SK-N-MC (cell line): ENCODE results near the gene FOXP1.

Experiments used
- DNase-seq: peaks from one replicate; pipeline ENCODE4 v3.0.0-alpha.2; 2011; ENCODE audit warnings: low read depth, low spot score
- H3K27ac ChIP-seq: fragments of 200-600 bp; sonication (generic); 2 replicates; pipeline ENCODE4 v1.5.1; 2016; ENCODE audit warnings: mixed run types
- H3K36me3 ChIP-seq: fragments of 200-600 bp; sonication (generic); 2 replicates; pipeline ENCODE4 v1.6.1; 2017; ENCODE audit warnings: antibody characterized with exemption, low read length, mixed read lengths; ENCODE audit not compliant: insufficient read depth
- H3K4me3 ChIP-seq: fragments of 200-600 bp; sonication (generic); 2 replicates; pipeline ENCODE4 v1.5.1; 2016
- H3K9ac ChIP-seq: fragments of 200-600 bp; sonication (generic); 2 replicates; pipeline ENCODE4 v1.8.0; 2017; ENCODE audit warnings: mixed run types, mixed read lengths; ENCODE audit not compliant: insufficient read length
- H3K9me3 ChIP-seq: fragments of 200-600 bp; sonication (generic); 2 replicates; pipeline ENCODE4 v1.6.1; 2017; ENCODE audit warnings: low read depth, mild to moderate bottlenecking, antibody characterized with exemption, low read length, moderate library complexity, mixed read lengths
- EZH2 ChIP-seq: fragments of 200-600 bp; sonication (generic); IDR thresholded peaks from one replicate; pipeline ENCODE4 v1.6.1; 2017; ENCODE audit warnings: antibody characterized with exemption
- FOXP2 ChIP-seq: optimal IDR thresholded peaks from 2 replicates; pipeline ENCODE3; 2011; ENCODE audit warnings: mild to moderate bottlenecking, moderate library complexity; ENCODE audit not compliant: insufficient read depth; ENCODE audit errors: extremely low read length, control extremely low read depth
- POLR2AphosphoS5 ChIP-seq: IDR thresholded peaks from 2 replicates; pipeline ENCODE4 v1.6.1; 2012; ENCODE audit warnings: mild to moderate bottlenecking, low read depth, low read length, borderline replicate concordance

FOXP1 gene

DNA sequence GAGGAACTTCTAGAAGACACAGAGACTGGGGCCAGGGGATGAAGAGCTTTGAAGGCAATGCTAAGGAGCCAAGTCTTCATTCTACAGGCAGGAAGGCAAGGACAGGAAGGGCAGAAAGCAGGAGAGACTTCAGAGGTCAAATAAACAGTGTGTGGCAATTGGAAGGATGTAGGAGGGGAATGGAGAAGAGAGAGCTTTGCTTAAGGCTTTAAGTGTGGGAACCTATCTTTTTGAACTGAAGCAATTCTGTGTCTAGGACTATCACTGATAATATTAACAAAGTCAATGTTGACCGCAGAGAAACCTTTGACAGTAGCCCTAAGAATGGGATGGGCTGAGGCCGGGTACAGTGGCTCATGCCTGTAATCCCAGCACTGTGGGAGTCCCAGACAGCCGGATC, 325.0 kb downstream of the FOXP1 start:
- TF ChIP-seq EZH2 (no peak), POLR2AphosphoS5 (no peak), FOXP2 (no peak)
- Histone ChIP-seq H3K9ac (no peak overlapping the region), H3K36me3 (no peaks in the 10 kb centered on the region), H3K9me3 (no peaks in the 10 kb centered on the region), H3K27ac (no peak overlapping the region), H3K4me3 (no peak overlapping the region)
- no peak for DNase-seq

DNA sequence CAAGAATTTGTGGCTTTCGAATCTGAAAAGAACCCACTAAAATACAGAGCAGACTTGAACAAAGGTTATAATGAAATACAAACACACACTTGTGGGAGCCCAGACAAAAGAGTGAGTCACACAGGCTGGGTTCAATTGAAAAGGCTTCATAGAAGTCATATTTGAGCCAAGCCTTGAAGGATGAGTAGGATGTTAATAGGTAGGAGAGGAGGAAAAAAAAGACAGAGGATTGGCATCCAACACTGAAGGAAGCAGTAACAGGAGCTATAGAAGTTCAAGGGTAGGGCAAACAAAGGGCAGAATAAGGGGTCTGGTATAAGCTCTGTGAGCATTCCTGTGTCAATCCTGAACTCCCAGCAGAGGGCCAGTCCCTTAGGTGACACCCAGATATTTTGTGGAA, 325.4 kb downstream of the FOXP1 start:
- Histone ChIP-seq H3K36me3 (no peaks in the 10 kb centered on the region), H3K9ac (no peak overlapping the region), H3K9me3 (no peaks in the 10 kb centered on the region), H3K27ac (no peak overlapping the region), H3K4me3 (no peak overlapping the region)
- no peak for DNase-seq
- TF ChIP-seq FOXP2 (no peak), EZH2 (no peak), POLR2AphosphoS5 (no peak)

DNA sequence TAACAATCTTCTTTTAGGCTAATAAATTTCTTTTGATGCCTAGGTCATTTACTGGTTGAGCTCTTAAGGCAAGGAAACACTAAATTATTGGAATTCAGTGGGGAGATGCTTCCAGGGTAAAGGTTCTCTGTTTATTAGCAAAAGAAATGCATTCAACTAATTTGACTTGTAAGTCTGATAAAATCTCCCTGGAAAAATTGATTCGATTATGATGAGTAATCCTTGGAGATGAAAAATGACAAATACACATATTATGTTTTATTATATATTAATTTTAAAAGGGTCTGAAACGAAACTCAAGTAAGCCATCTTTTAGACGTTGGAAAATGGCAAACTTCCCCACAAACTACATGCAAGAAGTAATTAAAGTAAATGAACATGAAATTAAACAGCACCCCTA, 328.0 kb downstream of the FOXP1 start:
- TF ChIP-seq EZH2 (no peak), FOXP2 (no peak), POLR2AphosphoS5 (no peak)
- no peak overlapping the region for H3K27ac ChIP-seq

DNA sequence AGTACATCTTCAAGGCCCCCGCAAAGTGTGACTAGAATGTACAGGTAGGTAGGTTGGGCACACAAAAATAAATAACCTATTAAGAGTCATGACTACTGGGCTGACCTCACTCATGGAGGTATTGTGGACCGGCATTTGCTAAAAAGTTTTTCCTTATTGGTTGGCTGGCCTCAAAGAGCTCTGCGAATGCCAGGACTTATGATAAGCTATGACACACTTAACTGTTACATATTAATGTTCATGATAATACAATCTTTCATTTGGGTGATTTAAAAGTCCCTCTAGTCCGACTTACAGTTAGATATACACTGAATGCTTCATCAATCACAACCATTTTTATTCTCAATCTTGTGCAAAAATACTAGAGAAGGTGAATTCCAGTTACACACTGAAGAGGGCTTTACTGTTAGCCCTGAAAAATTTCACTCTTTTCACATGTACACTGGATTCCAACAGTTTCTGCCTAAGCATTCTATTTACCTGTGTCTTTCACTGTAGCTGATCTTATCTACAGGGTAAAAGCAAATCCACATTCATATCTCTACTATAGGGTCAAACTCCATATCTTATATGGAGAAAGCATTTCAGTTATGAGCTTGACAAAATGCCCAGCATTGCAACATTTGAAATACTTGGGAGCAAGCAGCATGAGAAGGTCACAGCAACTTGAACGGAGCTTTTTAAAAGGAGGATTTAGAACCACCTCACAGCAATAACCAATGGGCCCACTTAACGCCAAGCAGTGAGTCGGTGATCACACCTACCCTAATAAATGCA, 329.1 kb downstream of the FOXP1 start:
- no peak overlapping the region for H3K9ac ChIP-seq
- H3K36me3 ChIP-seq: no peaks in the 10 kb centered on the region
- no peak overlapping the region for H3K27ac ChIP-seq
- H3K9me3 ChIP-seq: no peaks in the 10 kb centered on the region
- no peak overlapping the region for H3K4me3 ChIP-seq
- no peak for DNase-seq
- TF ChIP-seq FOXP2: no peak
- no peak for TF ChIP-seq EZH2
- no peak for TF ChIP-seq POLR2AphosphoS5

More for the DNA sequence above, 328.0 kb downstream of the FOXP1 start:
- DNase-seq: no peak
- H3K4me3 ChIP-seq: no peak overlapping the region
- no peaks in the 10 kb centered on the region for H3K36me3 ChIP-seq
- no peaks in the 10 kb centered on the region for H3K9me3 ChIP-seq
- H3K9ac ChIP-seq: no peak overlapping the region

DNA sequence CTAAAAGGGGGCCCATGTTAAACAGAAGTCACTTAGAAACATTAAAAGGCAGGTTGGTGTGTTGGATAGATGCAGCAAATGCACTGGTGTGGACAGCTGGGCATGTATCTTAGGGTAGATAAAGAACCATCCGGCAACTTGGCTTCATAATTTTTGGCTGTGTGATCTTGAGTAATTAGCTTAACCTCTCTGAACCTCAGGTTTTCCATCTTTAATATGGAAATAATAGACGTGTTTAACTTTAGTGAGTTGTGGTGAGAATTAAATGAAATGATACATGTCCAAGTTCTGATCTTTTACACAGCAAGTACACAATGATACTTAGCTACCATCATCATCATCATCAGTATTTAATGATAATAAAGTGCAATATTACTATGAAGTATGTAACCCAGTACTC, 330.4 kb downstream of the FOXP1 start:
- DNase-seq: no peak
- no peak overlapping the region for H3K27ac ChIP-seq
- H3K4me3 ChIP-seq: no peak overlapping the region
- no peaks in the 10 kb centered on the region for H3K36me3 ChIP-seq
- H3K9me3 ChIP-seq: no peaks in the 10 kb centered on the region
- no peak for TF ChIP-seq POLR2AphosphoS5
- no peak for TF ChIP-seq EZH2
- no peak for TF ChIP-seq FOXP2
- no peak overlapping the region for H3K9ac ChIP-seq

DNA sequence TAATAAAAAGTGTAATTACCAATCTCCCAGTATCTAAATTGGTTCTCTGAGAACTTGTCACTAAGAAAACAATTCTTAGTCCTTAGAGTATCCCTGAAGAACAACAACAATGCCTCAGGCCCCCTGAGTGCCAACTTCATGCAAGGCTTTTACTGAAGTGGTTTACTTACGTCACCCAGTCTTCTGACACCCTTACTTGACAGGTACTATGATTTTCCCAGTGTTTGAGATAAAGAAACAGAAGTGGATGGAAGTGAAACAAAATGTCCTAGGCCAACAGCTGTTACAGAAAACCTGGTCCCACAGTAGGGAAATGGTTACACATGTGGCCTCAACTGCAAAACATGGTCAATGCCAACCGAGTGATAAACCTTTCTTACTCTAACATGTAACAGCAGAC, 331.1 kb downstream of the FOXP1 start:
- no peak for DNase-seq
- H3K4me3 ChIP-seq: no peak overlapping the region
- no peak overlapping the region for H3K27ac ChIP-seq
- TF ChIP-seq POLR2AphosphoS5: no peak
- no peak overlapping the region for H3K9ac ChIP-seq
- no peaks in the 10 kb centered on the region for H3K9me3 ChIP-seq
- no peaks in the 10 kb centered on the region for H3K36me3 ChIP-seq

DNA sequence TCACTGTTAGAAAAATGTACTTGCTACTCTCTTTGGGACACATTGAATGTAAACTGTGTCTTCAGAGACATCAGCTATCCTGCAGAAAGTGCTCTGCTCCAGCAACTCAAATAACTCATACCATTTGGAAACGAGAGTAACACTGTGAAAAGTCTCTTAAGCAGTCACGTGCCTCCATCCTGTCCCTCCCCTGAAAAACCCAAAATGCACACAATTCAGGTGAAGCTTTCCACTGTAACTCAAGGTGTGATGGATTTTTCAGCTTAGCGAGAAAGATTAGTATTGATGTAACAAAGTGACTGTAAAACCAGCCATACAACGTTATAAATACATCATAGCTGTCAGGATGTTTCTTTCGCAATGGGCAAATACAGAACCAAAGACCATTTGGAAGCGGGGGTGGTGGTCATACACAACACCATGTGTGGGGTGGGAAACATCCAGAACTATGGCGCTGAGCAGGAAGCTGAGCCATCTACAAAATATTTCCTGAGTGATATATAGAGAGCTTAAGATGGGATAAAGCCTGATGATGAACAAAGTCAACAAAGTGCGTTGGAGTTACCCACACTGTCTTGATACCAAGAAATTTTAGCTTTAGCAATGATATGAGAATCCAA, 332.3 kb downstream of the FOXP1 start:
- no peak overlapping the region for H3K9ac ChIP-seq
- H3K36me3 ChIP-seq: no peaks in the 10 kb centered on the region
- no peak overlapping the region for H3K27ac ChIP-seq
- TF ChIP-seq FOXP2: no peak
- TF ChIP-seq EZH2: no peak
- no peak for TF ChIP-seq POLR2AphosphoS5
- DNase-seq: no peak
- H3K9me3 ChIP-seq: no peaks in the 10 kb centered on the region
- no peak overlapping the region for H3K4me3 ChIP-seq

DNA sequence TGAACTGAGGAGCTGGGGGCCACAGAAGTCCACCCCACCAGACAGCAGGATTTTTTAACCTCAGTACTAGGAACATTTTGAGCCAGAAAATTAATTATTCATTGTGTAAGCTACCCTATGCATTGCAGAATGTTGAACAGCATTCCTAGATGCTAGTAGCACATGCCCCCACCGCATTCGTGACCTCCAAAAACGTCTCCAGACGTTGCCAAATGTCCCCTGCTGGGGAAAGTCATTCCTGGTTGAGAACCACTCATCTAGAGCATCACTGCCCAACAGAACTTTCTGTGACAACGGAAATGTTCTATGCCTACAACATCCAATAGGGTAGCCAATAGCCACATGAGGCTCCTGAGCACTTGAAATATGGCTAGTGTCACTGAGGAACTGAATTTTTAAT, 333.5 kb downstream of the FOXP1 start:
- TF ChIP-seq FOXP2: no peak
- TF ChIP-seq POLR2AphosphoS5: no peak
- H3K9me3 ChIP-seq: no peaks in the 10 kb centered on the region
- H3K9ac ChIP-seq: no peak overlapping the region
- H3K4me3 ChIP-seq: no peak overlapping the region
- DNase-seq: no peak
- no peaks in the 10 kb centered on the region for H3K36me3 ChIP-seq
- H3K27ac ChIP-seq: no peak overlapping the region

DNA sequence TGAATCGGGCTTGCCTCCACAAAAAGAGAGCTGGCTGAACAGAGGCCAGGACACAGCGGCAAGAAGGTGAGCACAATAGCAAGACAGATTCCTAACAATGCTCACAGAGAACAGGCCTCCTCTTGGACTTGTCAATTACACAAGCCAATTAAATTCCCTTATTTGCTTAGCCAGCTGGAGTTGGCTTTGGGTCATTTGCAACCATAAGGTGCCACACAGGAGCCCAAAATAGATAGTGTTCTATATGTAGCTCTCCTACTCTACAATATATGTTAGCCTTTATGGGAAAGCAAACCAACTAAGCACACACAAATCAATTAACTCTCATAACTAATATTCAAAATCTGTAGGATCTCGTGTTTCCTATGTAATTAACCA, 335.6 kb downstream of the FOXP1 start:
- Histone ChIP-seq H3K27ac (no peak overlapping the region), H3K9ac (no peak overlapping the region), H3K4me3 (no peak overlapping the region), H3K9me3 (no peaks in the 10 kb centered on the region), H3K36me3 (no peaks in the 10 kb centered on the region)
- no peak for DNase-seq
- TF ChIP-seq FOXP2 (no peak), POLR2AphosphoS5 (no peak), EZH2 (no peak)
